Mammary microvascular endothelial cell (primary cell): ENCODE measurements around the gene CD27. TPM values are rescaled to one million over a fixed set of nuclear protein-coding genes. Genes with fewer than 3 reads are reported as not detected.

Experiments
- total RNA-seq: library from RNA; depleted of rRNA; stranded (reverse); fragments of >200 nt; gene quantifications from 2 replicates; pipeline ENCODE4 v1.2.3, GENCODE V29; 2015

CD27 gene
- not detected in 2 replicates for total RNA-seq

DNA sequence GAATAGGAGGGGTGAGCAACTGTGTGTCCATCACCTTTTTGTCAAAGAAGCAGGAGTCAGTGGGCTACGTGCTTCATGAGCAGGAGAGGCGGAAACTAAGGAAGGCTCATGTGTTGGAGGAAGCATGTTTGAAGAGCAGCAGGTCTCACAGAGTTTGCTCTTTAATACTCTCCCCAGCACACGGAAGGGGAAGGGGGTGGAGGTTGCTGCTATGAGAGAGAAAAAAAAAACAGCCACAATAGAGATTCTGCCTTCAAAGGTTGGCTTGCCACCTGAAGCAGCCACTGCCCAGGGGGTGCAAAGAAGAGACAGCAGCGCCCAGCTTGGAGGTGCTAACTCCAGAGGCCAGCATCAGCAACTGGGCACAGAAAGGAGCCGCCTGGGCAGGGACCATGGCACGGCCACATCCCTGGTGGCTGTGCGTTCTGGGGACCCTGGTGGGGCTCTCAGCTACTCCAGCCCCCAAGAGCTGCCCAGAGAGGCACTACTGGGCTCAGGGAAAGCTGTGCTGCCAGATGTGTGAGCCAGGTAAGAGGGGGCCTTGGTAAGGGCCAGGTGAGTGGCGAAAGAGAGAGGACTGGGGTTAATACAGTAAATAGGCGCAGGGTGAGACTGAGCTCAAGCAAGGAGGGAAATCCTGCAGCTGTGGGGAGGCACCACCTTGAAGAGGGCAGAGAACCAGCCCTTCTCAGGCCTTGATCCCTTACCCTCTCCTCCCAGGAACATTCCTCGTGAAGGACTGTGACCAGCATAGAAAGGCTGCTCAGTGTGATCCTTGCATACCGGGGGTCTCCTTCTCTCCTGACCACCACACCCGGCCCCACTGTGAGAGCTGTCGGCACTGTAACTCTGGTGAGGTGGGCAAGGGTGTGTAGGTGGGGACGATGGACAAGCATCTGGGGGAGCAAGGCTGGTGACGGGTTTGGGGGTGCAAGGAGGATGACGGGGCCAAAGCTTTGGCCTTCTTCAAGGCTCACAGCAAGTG is at the start of gene CD27:
CD27 (plus strand) TSS at position 252 of the 985 bp plus-strand sequence; CDS start at position 393, 141 bp downstream.

DNA sequence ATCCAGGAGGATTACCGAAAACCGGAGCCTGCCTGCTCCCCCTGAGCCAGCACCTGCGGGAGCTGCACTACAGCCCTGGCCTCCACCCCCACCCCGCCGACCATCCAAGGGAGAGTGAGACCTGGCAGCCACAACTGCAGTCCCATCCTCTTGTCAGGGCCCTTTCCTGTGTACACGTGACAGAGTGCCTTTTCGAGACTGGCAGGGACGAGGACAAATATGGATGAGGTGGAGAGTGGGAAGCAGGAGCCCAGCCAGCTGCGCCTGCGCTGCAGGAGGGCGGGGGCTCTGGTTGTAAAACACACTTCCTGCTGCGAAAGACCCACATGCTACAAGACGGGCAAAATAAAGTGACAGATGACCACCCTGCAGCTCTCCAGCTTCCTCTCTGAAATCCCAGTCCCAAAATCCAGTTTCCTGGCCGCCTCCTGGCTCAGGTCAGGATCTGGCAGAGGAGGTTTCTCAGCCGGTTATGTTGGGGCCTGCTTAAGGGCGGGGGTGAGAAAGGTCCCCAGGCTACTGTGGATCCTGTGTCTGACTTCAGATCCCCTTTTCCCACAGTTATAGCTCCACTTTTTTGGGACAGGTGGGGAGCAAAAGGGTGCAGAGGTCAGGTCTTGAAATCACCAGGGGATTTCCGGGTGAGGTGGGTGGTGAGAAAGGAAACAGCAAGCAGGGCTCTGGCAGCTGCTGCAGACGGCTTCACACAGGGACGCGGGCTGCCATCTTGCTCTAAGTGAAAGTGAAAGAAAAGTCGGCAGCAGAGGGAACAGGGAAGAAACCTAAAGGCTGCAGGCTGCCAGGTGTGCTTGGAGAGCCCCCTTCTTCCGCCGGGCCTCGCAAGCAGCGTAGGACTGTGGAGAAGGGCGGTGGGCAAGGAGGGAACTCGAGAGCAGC is 6.8 kb downstream of the CD27 start, which contains the start of gene TAPBPL:
TAPBPL (plus strand) TSS at position 695 of the 897 bp plus-strand sequence. CDS start 207 bp downstream, outside the sequence.

DNA sequence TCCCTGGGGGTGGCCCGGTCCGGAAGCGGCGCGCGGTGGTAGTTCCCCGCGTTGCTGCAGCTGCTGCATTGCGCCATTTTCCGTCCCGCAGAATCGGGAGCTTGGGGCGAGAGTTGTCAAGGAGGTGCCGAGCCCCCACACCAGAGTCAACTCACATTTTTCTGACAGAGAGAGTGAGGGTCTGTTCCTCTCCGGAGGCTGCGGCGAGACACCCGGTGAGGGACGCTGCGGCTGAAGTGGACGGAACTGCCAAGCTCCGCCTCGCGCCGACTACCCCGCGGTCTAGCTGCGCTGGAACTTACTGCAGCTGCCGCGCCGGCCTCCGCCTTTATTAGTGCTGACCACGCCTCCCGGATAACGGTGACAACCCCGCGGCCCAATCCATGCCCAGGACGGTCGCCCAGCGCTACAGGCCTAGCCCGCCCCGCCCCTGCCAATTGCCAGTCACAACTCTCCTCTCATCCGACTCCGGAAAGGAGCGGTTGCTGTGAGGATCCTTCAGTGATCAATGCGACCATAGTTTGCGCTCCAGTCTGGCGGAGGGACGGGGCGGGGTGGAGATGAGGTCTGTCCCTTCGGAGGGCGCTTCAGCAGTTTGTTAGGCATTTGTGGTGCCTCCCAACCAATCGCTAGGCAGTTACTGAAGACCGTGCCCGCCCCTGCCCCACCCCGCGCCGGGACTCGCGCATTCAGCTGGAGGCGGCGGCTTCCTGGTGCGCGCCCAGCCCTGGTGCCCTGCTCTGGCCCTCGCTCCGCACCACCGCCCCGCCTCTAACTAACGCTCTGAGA is 25.8 kb downstream of the CD27 start, which contains the start of gene VAMP1:
VAMP1 (minus strand) TSS at position 303 of the 789 bp plus-strand sequence; CDS start at position 157, 146 bp downstream.

DNA sequence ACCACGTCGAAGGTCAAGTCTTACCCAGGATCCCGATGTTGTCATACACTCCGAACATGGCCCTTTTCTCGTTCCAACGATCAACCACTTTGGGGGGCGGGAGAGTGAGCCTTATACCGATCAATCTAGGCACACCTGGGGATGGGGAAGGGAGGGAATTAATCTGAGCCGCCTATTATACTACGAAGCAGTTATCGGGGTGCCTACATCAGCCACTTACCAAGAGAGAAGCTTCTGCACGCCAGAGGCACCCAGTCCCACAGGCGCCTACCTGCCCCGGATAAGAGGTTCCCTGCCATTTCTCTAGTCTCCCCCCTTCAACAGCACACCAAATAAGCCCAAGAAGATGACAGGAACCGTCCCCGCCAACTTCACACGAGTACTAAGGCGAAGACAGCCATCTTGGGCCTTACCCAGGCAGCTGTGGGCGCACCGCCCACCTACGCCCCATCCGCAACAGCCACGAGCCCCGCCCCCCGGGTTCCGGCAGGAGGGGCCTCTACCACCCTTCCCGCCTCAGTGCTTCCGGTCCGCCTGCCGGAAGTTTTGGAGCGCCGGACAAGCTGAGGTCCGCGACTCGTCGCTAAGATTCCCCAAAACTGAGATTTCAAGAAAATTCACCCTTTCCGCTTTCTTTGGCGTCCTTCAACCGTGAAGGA is 48.2 kb downstream of the CD27 start, which contains the start of gene MRPL51:
MRPL51 (minus strand) TSS at position 425 of the 659 bp plus-strand sequence; CDS start at position 299, 126 bp downstream.

DNA sequence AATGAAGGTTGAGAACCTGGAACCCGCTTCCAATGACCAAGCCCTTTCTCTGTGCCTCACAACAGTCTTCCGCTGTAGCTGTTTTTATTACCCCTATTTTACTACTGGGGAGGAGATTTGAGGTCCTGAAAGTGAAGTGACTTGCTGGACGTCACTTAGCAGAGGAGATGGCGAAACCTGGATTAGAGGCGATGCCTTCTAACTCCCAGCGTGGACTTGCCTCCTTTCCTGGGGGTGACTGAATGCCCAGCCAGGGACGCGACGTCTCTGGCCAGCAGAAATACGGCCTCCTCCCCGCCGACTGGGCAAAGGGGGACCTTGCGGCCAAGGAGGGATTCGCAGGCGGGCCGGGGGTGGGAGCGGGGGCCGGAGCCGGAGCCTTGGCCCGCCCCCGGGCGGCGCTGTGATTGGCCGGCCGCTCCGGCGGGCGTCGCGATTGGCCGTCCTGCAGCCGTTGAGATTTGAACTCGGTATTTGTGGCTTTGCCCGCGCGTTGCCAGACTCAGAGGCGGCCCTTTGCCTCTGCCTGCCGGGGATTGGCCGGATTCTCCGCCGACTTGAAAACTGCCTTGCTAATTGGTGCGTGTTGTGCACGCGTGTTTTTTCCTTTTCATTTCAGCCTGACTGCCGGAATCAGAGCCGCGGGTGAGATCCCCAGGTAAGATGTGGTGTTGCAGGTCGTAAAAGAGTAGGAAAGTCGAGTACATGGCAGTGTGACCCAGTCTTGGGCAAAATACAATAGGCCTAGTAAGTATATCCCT is 48.9 kb downstream of the CD27 start, which contains the start of gene NCAPD2:
NCAPD2 (plus strand) TSS at position 606 of the 761 bp plus-strand sequence. CDS start 997 bp downstream, outside the sequence.

Other genes starting within 250 kb of the CD27 start
- gene CD9, start 244.6 kb upstream of the CD27 start, total RNA-seq: 797 and 853 TPM in 2 replicates
- gene PLEKHG6, start 134.3 kb upstream of the CD27 start, total RNA-seq: 0.10 TPM in 1 of 2 replicates, not detected in the other
- gene TNFRSF1A, start 102.9 kb upstream of the CD27 start, total RNA-seq: 119 and 124 TPM in 2 replicates
- 0.87 TPM in 1 of 2 replicates, not detected in the other for gene SCNN1A, start 69.4 kb upstream of the CD27 start, total RNA-seq
- gene LTBR, start 60.8 kb upstream of the CD27 start, total RNA-seq: 124 and 135 TPM in 2 replicates
- 11.3 and 17.1 TPM in 2 replicates for gene TAPBPL, start 7.1 kb downstream of the CD27 start, total RNA-seq
- 3.8 and 5.5 TPM in 2 replicates for gene VAMP1, start 25.7 kb downstream of the CD27 start, total RNA-seq
- gene MRPL51, start 48.3 kb downstream of the CD27 start, total RNA-seq: 121 and 125 TPM in 2 replicates
- gene NCAPD2, start 49.1 kb downstream of the CD27 start, total RNA-seq: 115 and 480 TPM in 2 replicates
- gene GAPDH, start 89.6 kb downstream of the CD27 start, total RNA-seq: 5,926 and 6,362 TPM in 2 replicates
- 17.0 and 17.5 TPM in 2 replicates for gene IFFO1, start 111.1 kb downstream of the CD27 start, total RNA-seq
- gene NOP2, start 123.3 kb downstream of the CD27 start, total RNA-seq: 37.8 and 44.9 TPM in 2 replicates
- 168 and 192 TPM in 2 replicates for gene CHD4, start 162.4 kb downstream of the CD27 start, total RNA-seq
- gene LPAR5, start 191.0 kb downstream of the CD27 start, total RNA-seq: not detected in 2 replicates
- 0.27 and 0.84 TPM in 2 replicates for gene ACRBP, start 202.5 kb downstream of the CD27 start, total RNA-seq
- 21.2 and 25.4 TPM in 2 replicates for gene ING4, start 218.2 kb downstream of the CD27 start, total RNA-seq
- gene ZNF384, start 244.4 kb downstream of the CD27 start, total RNA-seq: 14.1 and 27.2 TPM in 2 replicates